ENCODE measurements around the gene RPL10.

DNA sequence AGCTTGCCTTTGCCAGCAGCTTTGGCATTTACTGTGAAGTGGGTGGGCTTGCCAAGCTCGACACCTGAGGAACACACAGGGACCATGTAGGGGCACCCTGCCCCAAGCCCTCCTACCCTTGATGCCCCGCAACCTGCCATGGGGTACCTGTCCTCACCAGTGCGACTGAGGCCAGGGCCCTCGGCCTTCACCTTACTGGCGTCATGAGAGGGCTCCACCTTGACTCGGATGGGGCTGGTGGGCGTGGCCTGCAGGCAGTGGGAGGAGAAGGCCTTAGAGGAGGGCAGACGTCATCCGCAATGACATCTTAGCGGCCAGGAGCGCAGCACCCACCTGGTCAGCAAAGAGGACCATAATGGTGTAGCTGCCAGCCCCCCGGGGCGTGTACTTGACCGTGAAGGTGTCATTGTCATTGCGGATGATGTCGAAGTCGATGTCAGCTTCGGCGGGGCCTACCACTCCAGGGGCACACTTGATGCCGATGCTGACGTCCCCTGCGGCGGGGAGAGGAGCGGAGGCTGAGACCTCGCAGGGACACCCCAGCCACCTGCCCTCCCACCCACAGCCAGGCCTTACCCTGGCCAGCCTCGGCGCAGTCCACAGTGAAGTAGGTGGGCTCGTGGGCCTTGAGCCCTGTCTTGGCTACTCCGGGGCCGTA lies 36.0 kb upstream of the RPL10 start:
- TF ChIP-seq CTCF (conservative IDR thresholded peaks at IDR 0.05) = no peak
- TF ChIP-seq EZH2 (IDR thresholded peaks at IDR 0.05; ENCODE audit: low read depth) = no peak
